CD4-positive, alpha-beta memory T cell (primary cell): Measurements from ENCODE around the gene TPM3. TPM values are rescaled to one million over a fixed set of nuclear protein-coding genes. Genes with fewer than 3 reads are reported as not detected.

Experiments
- CTCF ChIA-PET: fragments of 350-600 bp; sonication (Branson Sonifier 250); formaldehyde crosslinking; loops from one replicate; lab custom pipeline; 2021; ENCODE audit warnings: inconsistent platforms; ENCODE audit not compliant: partially characterized antibody; lab: Charles Lee
- POLR2A ChIA-PET: fragments of 350-600 bp; sonication (Branson Sonifier 250); formaldehyde crosslinking; loops from one replicate; lab custom pipeline; 2021; ENCODE audit not compliant: partially characterized antibody; lab: Charles Lee
- DNase-seq, 5 donors: peaks; one replicate each; pipeline versions ENCODE4 v3.0.0 to v3.0.0-alpha.2; 2020 to 2022; ENCODE audit warnings: mixed read lengths in 1 of 5
- H3K27ac ChIP-seq: one replicate; pipeline ENCODE4 v1.7.0; 2013; ENCODE audit warnings: low read depth, low read length
- H3K27me3 ChIP-seq: 2 replicates; pipeline ENCODE4 v1.7.0; 2013; ENCODE audit warnings: mild to moderate bottlenecking, low read length, moderate library complexity; ENCODE audit not compliant: insufficient read depth
- H3K36me3 ChIP-seq: 2 replicates; pipeline ENCODE4 v1.7.0; 2013; ENCODE audit warnings: mild to moderate bottlenecking, low read length, moderate library complexity; ENCODE audit not compliant: insufficient read depth
- H3K4me1 ChIP-seq: 2 replicates; pipeline ENCODE4 v1.7.0; 2013; ENCODE audit warnings: mild to moderate bottlenecking, low read length, moderate library complexity; ENCODE audit not compliant: insufficient read depth
- H3K4me3 ChIP-seq, 2 donors: one replicate each; pipeline ENCODE4 v1.7.0; 2013; ENCODE audit warnings: low read length in 2 of 2, mild to moderate bottlenecking in 1 of 2
- H3K9me3 ChIP-seq, 2 donors: one replicate each; pipeline ENCODE4 v1.7.0; 2013; ENCODE audit warnings: low read length in 2 of 2, control low read depth in 1 of 2; ENCODE audit not compliant: control insufficient read depth in 1 of 2
- H3K27ac Mint-ChIP-seq, 7 donors: one replicate each; pipeline ENCODE4 v1.8.0; 2020 to 2021; ENCODE audit warnings: mixed read lengths in 7 of 7, mild to moderate bottlenecking in 6 of 7, inconsistent platforms in 3 of 7, moderate library complexity in 3 of 7
- H3K27me3 Mint-ChIP-seq, 2 donors: one replicate each; pipeline ENCODE4 v1.8.0; 2020 to 2021; ENCODE audit warnings: mixed read lengths in 2 of 2
- H3K36me3 Mint-ChIP-seq, 2 donors: one replicate each; pipeline ENCODE4 v1.8.0; 2020 to 2021; ENCODE audit warnings: mixed read lengths in 2 of 2, inconsistent platforms in 1 of 2, mild to moderate bottlenecking in 1 of 2
- H3K4me1 Mint-ChIP-seq, 4 donors: one replicate each; pipeline ENCODE4 v1.8.0; 2020 to 2021; ENCODE audit warnings: mixed read lengths in 4 of 4, mild to moderate bottlenecking in 1 of 4
- H3K4me3 Mint-ChIP-seq, 8 donors: one replicate each; pipeline ENCODE4 v1.8.0; 2020 to 2021; ENCODE audit warnings: mixed read lengths in 8 of 8, mild to moderate bottlenecking in 7 of 8, moderate library complexity in 6 of 8, inconsistent platforms in 3 of 8
- H3K9me3 Mint-ChIP-seq, 8 donors: one replicate each; pipeline ENCODE4 v1.8.0; 2020 to 2021; ENCODE audit warnings: mixed read lengths in 8 of 8, mild to moderate bottlenecking in 5 of 8, inconsistent platforms in 3 of 8, moderate library complexity in 1 of 8
- intact Hi-C: fragments of 100-400 bp; cut with micrococcal nuclease; formaldehyde crosslinking; loops from one replicate; pipeline ENCODE4 v1.15.1; 2023
- polyA plus RNA-seq, 2 donors: library from polyadenylated mRNA; unstranded; fragments of 300-500 nt; fragmentation: Illumina TruSeq; gene quantifications; one replicate each; pipeline ENCODE4 v1.2.3, GENCODE V29; 2021
- total RNA-seq, 2 experiments: library from RNA; stranded (reverse); gene quantifications; one replicate each; pipeline ENCODE4 v1.2.3, GENCODE V29; 2021

TPM3 gene
- total and polyA plus RNA-seq, 4 experiments from 2014 or later = 311 to 1,209 (median 586) TPM

DNA sequence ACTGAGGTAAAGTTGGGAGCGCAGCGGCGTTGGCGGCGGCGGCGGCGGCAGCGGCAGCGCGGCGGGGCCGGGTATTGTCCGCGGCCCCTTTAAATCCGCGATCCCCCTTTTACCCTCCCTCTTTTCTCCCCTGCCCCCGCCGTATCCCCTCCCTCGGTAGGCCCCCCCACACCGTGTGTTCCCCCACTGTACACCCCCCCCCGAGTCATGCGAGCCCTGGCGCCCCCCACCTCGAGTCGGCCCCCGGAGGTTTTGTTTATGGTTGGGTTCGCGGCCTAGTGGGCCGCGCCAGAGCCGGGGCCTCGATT lies 29.0 kb upstream of the TPM3 start:
- intact Hi-C loops = loop anchor here (1.0 to 2.0 kb wide), 6 partner anchors 38 to 337 kb away; partner anchors contain the start of genes HAX1, RPS27 and UBE2Q1

DNA sequence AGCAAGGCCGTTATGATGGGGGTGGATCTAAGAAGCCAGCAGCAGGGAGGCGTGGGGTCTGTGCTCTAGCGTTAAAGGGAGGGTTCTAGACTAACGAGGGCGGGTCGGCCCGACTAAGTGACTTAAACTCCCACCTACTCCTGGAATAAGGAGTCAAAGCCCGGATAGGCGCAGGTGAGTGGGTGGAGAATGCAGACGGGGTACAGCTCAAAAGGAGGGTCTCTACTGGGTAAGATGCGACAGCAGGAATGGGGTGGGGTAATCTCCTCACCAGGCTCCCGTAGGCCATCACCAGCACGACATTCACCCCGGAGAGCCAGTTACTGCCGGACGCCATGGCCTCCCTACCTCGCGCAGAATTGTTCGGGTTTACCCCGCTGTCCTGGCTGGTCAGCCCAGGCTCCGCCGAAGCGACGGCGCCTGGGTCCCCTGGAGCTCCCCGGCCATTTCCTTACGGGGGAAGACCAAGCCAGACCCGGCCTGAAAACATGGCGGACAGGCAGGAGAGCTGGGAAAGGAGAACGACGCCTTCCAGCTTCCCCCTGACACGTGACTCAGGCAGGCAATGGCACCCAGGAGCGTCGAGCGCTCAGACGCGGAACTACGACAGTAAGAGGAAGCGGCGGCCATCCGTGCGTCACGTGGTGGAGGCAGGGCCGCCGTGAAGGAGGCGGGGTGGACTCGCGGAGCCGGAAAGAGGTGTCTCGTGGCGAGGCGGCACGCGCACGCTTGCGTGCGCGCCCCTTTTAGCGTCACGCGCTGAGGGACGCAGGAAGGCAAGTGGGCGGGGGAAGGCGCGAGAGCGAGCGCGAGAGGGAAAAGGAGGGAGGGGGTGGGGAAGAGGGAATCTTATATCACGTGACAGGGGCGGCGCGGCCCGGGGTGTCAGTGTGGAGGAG lies 28.4 kb upstream of the TPM3 start, which contains the start of gene UBAP2L:
TSS of gene UBAP2L (plus strand) at position 885 of the 899 bp plus-strand sequence. CDS start 4,169 bp downstream, outside the sequence.
- H3K4me3 ChIP-seq = peak within 1 kb of the TSS; percentile 93 to 99
- Mint-ChIP-seq H3K4me1 (peaks cover 52 to 78% (median 65%) of the 10 kb centered on the region in 4 donors), H3K9me3 (peaks cover 0 to 4% (median 0%) of the 10 kb centered on the region in 8 donors), H3K27ac (peak within 1 kb of the TSS; percentile 96 to 99 (median 99)), H3K36me3 (peaks cover 21 to 41% of the 10 kb centered on the region in 2 donors), H3K27me3 (no peaks in the 10 kb centered on the region), H3K4me3 (peak within 1 kb of the TSS; percentile 92 to 100 (median 97))
- ChIA-PET POLR2A (interaction anchor here (0.6 to 2.6 kb wide), 32 partner anchors 9 to 735 kb away, joined by 3 to 19 read pairs (median 4); partner anchors contain the start of genes ATP8B2, DENND4B, GATAD2B and PBXIP1), CTCF (interaction anchor here (0.7 to 1.5 kb wide), 11 partner anchors 11 to 1053 kb away, joined by 3 to 6 read pairs (median 3); partner anchors contain the start of genes CLK2 and HAX1)
- intact Hi-C loops = loop anchor here (1.0 to 2.0 kb wide), 6 partner anchors 37 to 338 kb away; partner anchors contain the start of genes HAX1, RPS27 and UBE2Q1
- H3K9me3 ChIP-seq = no peaks in the 10 kb centered on the region
- no peaks in the 10 kb centered on the region for H3K27me3 ChIP-seq
- peak; percentile 97 to 99 (median 99) for DNase-seq
- H3K27ac ChIP-seq = peak within 1 kb of the TSS; percentile 97
- H3K4me1 ChIP-seq = peaks cover 66% of the 10 kb centered on the region
- H3K36me3 ChIP-seq = peaks cover 19% of the 10 kb centered on the region

More for the DNA sequence above, 29.0 kb upstream of the TPM3 start:
- Histone ChIP-seq H3K4me3 (peak overlapping the region in 1 of 2 donors; percentile 99), H3K27me3 (no peaks in the 10 kb centered on the region), H3K36me3 (peaks cover 23% of the 10 kb centered on the region), H3K9me3 (no peaks in the 10 kb centered on the region), H3K27ac (peak overlapping the region; percentile 97), H3K4me1 (peaks cover 72% of the 10 kb centered on the region)
- peaks cover 0 to 4% (median 0%) of the 10 kb centered on the region in 8 donors for H3K9me3 Mint-ChIP-seq
- peaks cover 56 to 84% (median 70%) of the 10 kb centered on the region in 4 donors for H3K4me1 Mint-ChIP-seq
- no peak for DNase-seq
- peak overlapping the region; percentile 92 to 100 (median 97) for H3K4me3 Mint-ChIP-seq
- H3K36me3 Mint-ChIP-seq = peaks cover 22 to 47% of the 10 kb centered on the region in 2 donors
- no peaks in the 10 kb centered on the region for H3K27me3 Mint-ChIP-seq
- POLR2A ChIA-PET = interaction anchor here (0.7 to 2.6 kb wide), 20 partner anchors 19 to 735 kb away, joined by 3 to 19 read pairs (median 4); partner anchors contain the start of genes ATP8B2, DENND4B, GATAD2B and PBXIP1
- CTCF ChIA-PET = interaction anchor here (0.9 to 2.3 kb wide), 6 partner anchors 22 to 864 kb away, joined by 3 to 6 read pairs (median 4); partner anchors contain the start of gene HAX1
- peak overlapping the region; percentile 96 to 99 (median 99) for H3K27ac Mint-ChIP-seq

DNA sequence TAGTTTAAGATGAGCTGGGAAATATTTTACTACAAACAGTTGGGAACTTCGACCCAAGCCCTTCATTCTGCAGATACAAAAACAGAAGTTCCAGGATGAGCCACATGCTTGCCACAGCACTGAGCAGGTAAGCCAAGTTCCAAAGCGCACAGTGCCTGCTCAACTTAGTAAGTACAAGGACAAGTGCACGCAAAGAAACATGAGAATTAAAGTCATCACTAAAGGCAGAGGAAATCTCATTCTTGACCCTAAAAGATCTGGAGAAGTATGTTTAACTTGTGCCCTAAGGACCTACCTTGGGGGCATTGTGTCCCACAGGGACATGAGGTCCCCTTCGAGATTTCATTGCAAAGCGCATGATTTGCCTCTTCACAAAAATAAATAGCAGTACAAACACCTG lies 27.6 kb upstream of the TPM3 start:
- Histone ChIP-seq H3K27me3 (no peaks in the 10 kb centered on the region), H3K4me3 (peak overlapping the region; percentile 93 to 99), H3K4me1 (peaks cover 59% of the 10 kb centered on the region), H3K9me3 (no peaks in the 10 kb centered on the region), H3K36me3 (peaks cover 15% of the 10 kb centered on the region), H3K27ac (peak overlapping the region; percentile 97)
- Mint-ChIP-seq H3K9me3 (peaks cover 0 to 4% (median 0%) of the 10 kb centered on the region in 8 donors), H3K36me3 (peaks cover 21 to 39% of the 10 kb centered on the region in 2 donors), H3K27ac (peak overlapping the region; percentile 96 to 99 (median 99)), H3K27me3 (no peaks in the 10 kb centered on the region), H3K4me3 (peak overlapping the region; percentile 91 to 100 (median 97)), H3K4me1 (peaks cover 47 to 74% (median 59%) of the 10 kb centered on the region in 4 donors)
- no peak for DNase-seq
- intact Hi-C loops = no loop called here
- POLR2A ChIA-PET = interaction anchor here (0.6 to 2.6 kb wide), 14 partner anchors 9 to 717 kb away, joined by 3 to 19 read pairs (median 6); partner anchors contain the start of genes ATP8B2, GATAD2B, PMVK and RPS27
- CTCF ChIA-PET = interaction anchor here (0.8 to 1.5 kb wide), 5 partner anchors 10 to 108 kb away, joined by 3 to 4 read pairs (median 3); no protein-coding TSS in a partner anchor

DNA sequence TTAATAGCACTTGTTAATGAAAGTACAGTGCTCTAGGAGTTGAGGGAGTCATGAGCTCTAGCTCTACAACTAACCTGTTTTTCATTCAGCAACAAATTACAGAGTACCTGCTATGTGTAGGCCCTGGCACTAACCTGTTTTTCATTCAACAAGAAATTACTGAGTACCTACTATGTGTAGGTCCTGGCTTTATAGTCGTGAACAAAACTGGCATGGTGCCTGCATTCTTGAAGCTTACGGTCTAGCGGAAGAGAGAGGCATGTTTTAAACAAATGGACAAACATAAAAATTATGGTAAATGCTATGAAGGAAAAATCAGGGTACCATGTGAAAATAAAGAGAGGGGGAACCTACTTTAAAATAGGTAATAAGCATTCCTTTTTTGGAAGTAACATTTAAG lies 26.6 kb upstream of the TPM3 start:
- Histone ChIP-seq H3K4me1 (peaks cover 53% of the 10 kb centered on the region), H3K36me3 (peaks cover 25% of the 10 kb centered on the region), H3K9me3 (no peaks in the 10 kb centered on the region), H3K4me3 (no peak overlapping the region), H3K27ac (peak overlapping the region; percentile 97), H3K27me3 (no peaks in the 10 kb centered on the region)
- POLR2A ChIA-PET = interaction anchor here (0.5 to 2.6 kb wide), 3 partner anchors 8 to 228 kb away, joined by 4 to 19 read pairs (median 14); partner anchors contain the start of gene RPS27
- no peak for DNase-seq
- Mint-ChIP-seq H3K4me1 (peaks cover 38 to 64% (median 52%) of the 10 kb centered on the region in 4 donors), H3K27ac (peak overlapping the region; percentile 96 to 99 (median 99)), H3K27me3 (no peaks in the 10 kb centered on the region), H3K4me3 (peak overlapping the region; percentile 91 to 100 (median 97)), H3K9me3 (peaks cover 0 to 4% (median 0%) of the 10 kb centered on the region in 8 donors), H3K36me3 (peaks cover 25 to 45% of the 10 kb centered on the region in 2 donors)
- CTCF ChIA-PET = interaction anchor here (1.5 kb wide), 1 partner anchor 109 kb away, joined by 4 read pairs; no protein-coding TSS in a partner anchor
- intact Hi-C loops = no loop called here

DNA sequence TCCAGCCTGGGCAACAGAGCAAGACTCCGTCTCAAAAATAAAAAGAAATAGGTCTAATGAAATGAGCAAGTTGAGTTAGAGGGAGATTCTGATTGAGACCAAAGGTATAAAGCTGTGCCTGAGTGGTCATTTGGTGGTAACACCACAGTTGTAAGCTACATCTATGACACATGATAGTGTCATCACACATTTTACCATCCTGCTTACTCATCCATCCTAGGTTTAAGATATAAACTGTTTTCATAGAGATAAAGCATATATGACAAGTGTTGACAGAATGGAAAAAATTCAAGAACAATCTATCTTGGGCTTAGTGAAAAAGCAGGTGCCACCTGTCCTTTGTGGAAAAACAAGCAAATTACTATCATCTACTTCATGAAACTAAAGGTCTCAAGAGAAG lies 21.4 kb upstream of the TPM3 start:
- Mint-ChIP-seq H3K27ac (peak overlapping the region in 3 of 7 donors; percentile 3 to 48 (median 47)), H3K27me3 (no peaks in the 10 kb centered on the region), H3K4me3 (no peak overlapping the region), H3K4me1 (peaks cover 9 to 22% (median 11%) of the 10 kb centered on the region in 4 donors), H3K36me3 (peaks cover 44 to 50% of the 10 kb centered on the region in 2 donors), H3K9me3 (peaks cover 0 to 2% (median 0%) of the 10 kb centered on the region in 8 donors)
- no peak for DNase-seq
- intact Hi-C loops = no loop called here
- peaks cover 16% of the 10 kb centered on the region for H3K4me1 ChIP-seq
- no peaks in the 10 kb centered on the region for H3K27me3 ChIP-seq
- no peaks in the 10 kb centered on the region for H3K9me3 ChIP-seq
- H3K36me3 ChIP-seq = peaks cover 61% of the 10 kb centered on the region
- H3K4me3 ChIP-seq = no peak overlapping the region
- no peak overlapping the region for H3K27ac ChIP-seq
- CTCF ChIA-PET = no interaction called here
- POLR2A ChIA-PET = interaction anchor here (1.0 kb wide), 1 partner anchor 14 kb away, joined by 3 read pairs; no protein-coding TSS in a partner anchor

DNA sequence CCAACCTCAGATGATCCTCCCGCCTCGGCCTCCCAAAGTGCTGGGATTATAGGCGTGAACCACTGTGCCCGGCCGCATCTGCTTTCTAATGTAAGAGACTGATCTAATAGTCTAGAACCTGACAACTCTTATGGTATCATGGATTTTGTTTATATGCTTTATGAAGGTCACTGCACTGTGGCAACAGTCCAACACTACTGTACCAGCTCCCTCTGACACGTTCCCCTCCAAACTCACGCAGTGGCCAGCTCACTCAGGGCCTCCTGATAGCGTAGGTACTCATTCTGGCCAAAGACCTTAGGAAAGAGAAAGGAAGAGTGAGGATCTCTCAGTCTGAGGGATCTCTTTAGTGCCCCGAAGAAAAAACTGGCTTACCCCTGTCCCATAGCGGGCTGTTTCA lies 20.2 kb upstream of the TPM3 start:
- peaks cover 0 to 10% (median 6%) of the 10 kb centered on the region in 4 donors for H3K4me1 Mint-ChIP-seq
- H3K27ac Mint-ChIP-seq = peak overlapping the region in 3 of 7 donors; percentile 38 to 57 (median 39)
- Histone ChIP-seq H3K9me3 (no peaks in the 10 kb centered on the region), H3K4me3 (no peak overlapping the region), H3K27ac (no peak overlapping the region), H3K4me1 (peaks cover 4% of the 10 kb centered on the region), H3K27me3 (no peaks in the 10 kb centered on the region), H3K36me3 (peaks cover 60% of the 10 kb centered on the region)
- H3K36me3 Mint-ChIP-seq = peaks cover 40 to 47% of the 10 kb centered on the region in 2 donors
- H3K27me3 Mint-ChIP-seq = no peaks in the 10 kb centered on the region
- no peak for DNase-seq
- POLR2A ChIA-PET = interaction anchor here (4.1 kb wide), 1 partner anchor 8 kb away, joined by 14 read pairs; a partner anchor contains a TSS
- no peak overlapping the region for H3K4me3 Mint-ChIP-seq
- intact Hi-C loops = no loop called here
- H3K9me3 Mint-ChIP-seq = no peaks in the 10 kb centered on the region
- CTCF ChIA-PET = no interaction called here
